AG20443 (cell line): ENCODE measurements around the gene PARVA.
A peak's percentile ranks its signal among the peaks of the same experiment; 100 is the strongest.
"Not testable (repeated sequence)": the region's sequence is repeated elsewhere in the genome, so short reads cannot be mapped to it uniquely, and the experiment has no call there.

Experiments
- DNase-seq: peaks from one replicate; pipeline ENCODE4 v3.0.0; 2012; ENCODE audit warnings: low spot score, mixed read lengths

The PARVA gene

DNA sequence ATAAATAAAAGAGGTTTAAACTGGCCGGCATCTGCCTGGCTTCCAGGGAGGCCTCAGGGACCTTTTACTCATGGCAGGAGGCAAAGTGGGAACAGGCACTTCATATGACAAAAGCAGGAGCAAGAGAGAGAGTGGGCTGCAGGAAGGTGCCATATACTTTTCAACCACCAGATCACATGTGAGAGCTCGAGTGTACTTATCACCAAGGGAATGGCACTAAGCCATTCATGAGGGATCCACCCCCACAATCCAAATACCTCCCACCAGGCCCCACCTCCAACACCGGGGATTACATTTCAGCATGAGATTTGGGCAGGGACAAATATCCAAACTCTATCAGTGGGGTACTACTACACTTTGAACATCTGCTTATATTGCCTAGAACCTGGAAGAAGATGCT is 126.5 kb downstream of the PARVA start:
- no peak for DNase-seq

DNA sequence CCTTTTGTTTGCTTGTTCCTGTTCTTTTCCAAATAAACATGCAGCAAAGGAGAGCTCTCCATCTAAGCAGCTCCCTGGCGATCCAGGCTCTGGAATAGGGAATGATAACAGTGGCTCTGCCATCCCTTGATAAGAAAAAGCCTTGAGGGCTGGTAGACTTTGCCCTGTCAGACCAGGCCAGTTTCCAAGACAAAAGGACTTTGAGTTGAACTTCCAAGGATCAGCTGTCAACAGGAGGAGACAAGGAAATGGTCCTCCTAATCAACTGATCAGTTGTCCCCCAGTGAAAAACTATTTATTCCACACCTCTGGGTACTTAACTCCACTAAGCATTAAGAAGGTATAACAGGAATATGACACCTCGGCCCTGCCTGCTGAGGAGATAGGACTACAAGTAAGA is 127.8 kb downstream of the PARVA start:
- no peak for DNase-seq

DNA sequence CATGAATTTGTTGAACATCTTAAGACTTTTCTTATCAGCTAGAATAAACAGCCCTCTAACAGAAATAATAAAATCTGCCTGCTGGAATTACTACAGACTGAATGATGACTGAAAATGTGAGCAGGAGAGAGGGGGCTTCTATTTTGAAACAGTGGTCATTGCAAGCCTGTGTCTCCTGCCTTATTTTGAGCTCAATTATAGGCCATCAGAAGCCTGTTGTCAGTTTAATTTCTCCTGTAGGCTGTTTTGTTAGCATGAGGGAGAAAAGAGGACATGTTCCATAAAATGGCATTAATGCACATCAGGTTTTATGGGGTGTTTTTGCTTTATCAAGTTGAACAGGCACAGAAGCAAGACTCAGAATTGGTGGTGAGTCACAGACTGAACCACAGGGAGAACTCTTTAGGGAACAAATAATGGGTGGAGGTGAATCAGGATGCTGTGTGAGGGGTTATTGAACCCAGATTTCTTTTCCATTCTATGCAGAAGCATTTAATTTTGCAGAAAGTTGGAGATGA is 129.1 kb downstream of the PARVA start:
- no peak for DNase-seq

DNA sequence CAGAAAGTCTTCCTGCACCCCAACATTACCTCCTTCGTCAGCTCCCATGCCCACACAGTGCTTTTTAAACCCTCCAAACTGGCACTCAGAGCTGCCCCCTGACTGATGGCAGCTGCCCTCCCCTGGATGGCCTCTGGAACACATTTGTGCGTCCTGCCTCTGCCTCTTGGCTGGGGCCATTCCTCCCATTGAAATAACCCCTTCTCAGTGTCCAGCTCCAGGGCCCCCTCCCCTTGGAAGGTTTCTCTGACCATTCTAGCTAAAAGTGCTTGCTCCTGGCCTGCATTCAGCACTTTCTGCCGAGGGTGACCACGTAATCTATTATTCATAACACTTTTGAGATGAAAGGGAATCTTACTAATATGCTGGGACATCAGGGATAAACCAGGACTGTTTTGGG is 130.0 kb downstream of the PARVA start:
- DNase-seq: no peak

DNA sequence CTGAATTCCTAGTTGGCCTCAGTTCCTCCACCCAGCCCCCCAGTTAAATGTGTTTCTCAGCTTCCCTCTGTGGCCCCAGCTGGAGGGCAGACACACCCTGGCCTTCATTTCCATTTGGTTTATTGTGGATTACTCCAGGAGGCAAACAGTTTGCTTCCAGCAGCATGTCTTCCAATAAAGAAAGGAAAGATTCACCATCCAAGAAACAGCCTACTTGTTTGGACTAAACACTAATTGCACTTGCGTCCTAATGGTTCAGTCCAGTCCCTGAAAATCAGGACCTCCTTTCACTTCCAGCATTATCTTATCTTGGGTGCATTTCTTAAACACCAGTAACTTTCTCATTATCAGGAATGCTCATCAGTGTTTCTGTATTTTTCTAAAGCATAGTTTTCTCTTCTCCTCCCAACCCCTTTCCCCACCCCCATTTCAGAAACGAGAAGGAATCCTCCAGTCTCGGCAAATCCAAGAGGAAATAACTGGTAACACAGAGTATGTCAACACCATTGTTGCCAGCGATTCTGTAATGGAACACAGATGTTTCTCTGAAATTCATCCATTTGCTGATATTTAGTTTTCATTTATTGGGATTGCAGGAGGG is 130.9 kb downstream of the PARVA start:
- DNase-seq: peak; percentile 83

DNA sequence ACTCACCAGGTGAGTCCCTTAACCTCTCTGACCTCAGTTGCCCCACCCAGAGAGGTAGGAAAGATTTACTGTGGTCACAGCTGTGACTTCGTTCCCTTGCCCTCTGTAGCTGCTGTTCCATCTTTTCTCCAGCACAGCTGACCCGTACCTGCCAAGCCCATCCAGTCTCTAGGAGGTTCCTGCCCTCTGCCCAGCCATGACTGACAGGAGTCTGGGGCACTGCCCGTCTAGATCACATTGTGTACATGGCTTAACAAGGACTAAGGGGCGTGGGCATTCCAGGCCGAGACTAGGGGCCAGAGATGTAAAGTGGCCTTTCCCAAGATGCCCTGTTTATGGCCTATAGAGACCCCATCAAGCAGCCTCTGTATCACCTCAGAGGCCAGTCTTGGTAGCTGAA is 132.0 kb downstream of the PARVA start:
- no peak for DNase-seq

DNA sequence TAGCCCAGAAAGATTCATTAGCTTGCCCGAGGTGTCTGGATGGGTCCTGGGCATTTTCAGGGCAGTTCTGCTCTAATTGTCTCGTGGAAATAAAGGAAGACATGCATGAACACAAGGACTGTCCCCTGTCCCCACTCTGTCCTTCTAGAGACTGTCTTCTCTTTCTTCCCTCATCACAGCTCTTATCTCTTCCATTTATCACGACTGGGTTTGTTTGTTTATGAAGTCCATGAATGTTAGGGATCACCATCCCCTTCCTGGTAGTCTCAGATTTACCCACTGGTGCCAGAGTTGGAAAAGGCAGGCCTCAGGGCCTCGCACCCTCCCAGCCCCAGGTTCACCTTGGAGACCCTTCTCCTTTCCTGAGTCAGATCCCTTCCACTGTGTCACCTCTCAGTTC is 134.8 kb downstream of the PARVA start:
- DNase-seq: no peak

DNA sequence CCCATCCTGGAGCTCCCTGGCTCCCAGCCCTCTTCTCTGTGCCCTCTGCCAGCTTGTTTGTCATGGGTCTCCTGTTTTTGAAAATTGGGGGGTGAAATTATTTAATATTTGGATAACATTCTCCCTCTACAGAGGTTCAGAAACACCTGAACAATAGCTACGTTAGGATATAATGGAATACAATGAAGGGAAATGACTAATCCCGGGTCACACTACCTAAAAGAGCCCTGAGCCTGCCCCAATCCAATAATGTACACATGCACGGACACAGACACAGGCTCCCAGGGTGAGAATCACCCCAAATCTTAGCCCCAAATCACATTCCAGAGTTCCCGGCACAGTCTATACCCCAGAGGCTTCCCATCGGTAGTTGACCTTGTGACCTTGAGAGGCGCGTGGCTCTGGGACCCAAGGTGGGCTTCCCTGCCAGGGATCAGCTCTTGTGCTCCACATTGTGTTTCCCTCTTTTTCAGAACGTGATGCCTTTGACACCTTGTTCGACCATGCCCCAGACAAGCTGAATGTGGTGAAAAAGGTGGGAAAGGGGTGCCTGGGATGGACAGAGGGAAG is 135.5 kb downstream of the PARVA start:
- no peak for DNase-seq

DNA sequence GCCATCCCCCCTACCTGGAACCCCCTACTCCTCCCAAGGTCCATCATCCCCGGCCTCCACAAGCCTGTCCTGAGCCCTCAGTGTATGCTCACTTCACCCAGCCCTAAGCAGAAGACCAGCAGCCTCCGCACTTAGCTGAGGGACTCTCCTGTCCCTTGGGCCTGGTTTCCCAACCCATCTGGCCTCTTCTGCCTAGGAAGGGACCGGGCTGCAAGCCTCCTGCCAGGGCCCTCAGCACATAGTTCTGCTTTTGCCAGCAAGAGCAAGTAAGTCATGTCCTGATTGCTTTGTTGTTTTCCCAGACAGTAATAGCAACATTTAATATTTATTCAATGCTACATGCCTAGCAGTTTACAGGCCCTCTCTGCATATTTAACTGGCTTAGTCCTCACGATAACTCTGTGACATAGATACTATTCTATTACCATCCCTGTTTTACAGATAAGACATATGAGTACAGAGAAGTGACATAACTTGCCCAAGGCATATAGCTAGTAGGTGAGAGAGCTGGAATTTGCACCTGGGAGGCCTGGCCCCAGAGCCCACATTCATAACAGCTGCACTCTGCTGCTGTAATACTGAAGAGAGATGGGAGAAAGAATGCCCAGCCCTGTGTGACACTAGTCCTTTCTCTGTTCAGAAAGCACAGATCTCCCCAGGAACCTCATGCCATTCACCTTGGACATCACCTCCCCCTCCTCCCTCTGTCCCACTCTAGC is 139.2 kb downstream of the PARVA start:
- DNase-seq: no peak

DNA sequence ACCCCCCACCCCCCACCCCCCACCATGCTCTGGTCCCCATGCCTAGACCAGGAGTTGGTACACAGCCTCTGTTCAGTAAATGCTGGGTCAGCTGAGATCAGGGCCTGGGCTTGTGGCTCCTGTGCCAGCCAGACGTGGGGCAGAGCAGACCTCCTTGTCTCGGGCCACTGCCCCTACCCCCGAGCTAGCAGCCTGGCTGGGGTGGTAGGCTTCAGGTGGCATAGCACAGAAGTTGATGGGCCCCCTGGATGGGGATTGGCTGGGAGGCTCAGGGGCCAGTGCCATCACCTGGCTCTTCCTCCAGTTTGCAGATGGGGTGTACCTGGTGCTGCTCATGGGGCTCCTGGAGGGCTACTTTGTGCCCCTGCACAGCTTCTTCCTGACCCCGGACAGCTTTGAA is 139.9 kb downstream of the PARVA start:
- no peak for DNase-seq

DNA sequence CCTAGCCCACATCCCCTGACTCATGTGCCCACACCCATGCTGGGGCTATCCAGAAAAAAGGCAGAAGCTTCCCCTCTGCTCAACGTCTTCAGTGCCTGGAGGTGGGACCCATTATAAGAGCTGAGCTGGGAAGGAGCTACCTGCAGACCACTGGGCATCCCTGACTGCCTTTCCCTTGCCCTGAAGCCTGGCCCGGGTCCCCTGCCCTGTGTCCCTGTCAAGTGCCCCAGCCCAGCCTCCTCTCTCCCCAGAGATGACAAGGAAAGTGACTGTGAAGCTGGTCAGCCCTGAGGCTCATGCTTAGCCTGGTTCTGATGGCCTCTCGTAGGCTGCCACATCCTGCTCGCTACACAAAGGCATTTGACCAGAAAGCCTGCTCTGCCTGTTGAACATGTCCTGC is 140.4 kb downstream of the PARVA start:
- no peak for DNase-seq

DNA sequence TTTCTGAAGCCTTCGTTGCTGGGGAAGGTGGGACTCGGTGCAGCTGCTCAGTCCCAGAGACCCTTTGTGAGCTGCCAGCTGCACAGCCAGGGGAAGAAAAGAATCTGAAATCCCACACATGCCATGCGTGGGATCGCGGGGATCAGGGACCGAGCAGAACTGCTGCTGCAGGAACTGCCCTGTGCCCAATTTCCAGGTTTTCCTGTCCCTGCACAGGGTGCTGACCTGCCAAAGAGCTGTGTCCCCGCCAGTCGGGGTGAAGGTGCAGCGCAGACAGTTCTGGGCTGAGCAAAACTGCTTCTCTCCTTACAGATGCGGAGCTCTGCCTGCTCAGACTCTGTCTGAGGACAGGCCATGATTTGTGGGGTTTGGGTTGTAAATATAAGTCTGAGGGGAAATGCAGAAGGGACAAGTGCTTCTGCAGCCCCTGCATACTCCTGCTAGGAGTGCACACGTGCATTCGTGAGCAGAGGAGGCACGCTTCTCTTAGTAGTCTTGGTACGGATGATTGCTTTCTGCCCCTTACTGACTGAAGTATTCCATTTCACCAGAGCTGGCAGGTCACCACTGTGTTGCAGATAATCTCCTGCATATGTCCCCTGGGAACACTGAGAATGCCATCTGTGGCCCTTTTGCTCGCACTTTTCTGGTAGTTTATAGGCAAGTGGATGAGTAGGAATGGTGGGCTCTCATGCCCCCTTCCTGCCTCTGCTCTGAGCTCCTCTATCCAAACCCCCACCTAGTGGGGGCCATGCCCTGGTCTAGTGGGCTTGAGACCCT is 141.4 kb downstream of the PARVA start:
- no peak for DNase-seq

DNA sequence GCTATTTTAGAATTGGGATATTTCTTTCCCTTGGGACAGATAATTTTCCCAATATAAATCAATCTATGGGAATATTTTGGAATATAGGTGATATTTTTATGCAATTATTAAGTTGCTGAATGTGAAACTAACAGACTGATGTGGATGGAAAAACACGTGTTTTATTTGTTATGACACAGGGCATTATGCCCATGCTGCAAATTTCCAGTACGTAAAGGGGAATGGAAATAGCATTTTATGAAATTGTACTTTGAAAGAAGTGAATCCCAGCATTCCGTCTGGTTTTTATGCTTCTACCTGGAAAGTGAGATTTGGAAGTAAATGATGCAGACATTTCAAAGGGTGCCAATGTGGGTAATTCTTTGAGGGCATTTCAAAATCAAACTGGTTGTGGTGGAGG is 142.7 kb downstream of the PARVA start:
- DNase-seq: no peak

DNA sequence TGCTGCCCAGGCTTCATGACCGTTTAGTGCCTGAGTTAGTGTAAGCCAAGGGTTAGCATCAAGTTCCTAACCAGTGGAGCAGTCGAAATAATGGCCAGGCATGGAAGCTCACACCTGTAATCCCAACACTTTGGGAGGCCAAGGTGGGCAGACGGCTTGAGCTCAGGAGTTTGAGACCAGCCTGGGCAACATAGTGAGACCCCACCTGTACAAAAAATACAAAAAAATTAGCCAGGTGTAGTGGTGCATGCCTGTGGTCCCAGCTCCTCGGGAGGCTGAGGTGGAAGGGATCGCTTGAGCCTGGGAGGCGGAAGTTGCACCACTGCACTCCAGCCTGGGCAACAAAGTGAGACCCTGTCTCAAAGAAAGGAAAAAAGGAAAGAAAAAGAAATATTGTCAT is 143.2 kb downstream of the PARVA start:
- not testable (repeated sequence) for DNase-seq

DNA sequence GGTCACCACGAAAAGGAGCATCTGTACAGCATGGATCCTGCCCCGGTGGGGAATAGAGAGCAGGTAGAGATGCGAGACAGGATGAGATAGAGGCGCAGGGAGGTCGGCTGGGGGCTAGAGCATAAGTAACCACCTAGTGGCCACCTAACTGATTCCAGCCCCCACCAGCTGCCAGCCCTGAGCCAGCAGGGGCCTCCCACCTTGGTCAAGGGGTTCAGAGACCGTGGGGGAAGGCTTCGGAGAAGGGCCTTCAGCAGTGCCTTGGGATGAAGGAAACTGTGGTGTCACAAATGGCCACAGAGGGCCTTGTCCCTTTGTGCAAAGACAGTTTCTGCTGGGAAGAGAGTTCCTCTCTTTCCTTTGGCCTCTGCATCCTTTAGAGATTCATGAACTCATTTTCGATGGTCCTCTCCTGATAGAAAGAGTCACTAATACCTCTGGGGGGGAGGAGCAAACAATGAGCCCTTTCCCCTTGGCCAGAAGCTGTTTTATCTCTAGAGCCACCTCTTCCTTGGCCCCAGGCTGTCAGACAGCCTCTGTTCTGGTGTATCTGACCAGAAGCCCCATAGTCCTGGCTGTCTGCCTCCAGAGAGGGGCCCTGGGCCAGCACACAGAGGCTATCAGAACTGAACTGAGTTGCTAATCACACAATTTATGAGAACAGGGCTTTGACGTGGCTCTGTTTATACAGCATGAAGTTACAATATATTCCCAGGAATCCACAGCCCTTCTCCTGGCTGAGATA is 146.0 kb downstream of the PARVA start:
- no peak for DNase-seq

DNA sequence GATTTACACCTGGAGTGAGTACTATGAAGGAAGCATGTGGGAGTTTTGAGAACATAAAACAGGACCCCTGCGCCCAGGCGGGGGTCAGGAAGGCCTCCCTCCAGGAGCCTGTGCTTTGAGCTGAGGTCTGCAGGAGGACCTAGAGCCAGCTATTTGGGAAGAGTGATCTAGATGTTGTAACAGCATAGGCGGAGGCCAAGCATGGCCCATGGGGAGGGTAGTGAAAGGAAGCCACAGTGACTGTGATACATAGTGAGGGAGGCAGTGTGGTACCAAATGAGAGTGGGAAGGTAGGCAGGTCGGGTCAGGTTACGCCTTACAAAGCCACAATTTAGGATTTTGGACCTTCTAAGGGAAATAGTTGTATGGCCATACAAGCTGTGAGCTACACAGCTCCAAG is 147.5 kb downstream of the PARVA start:
- DNase-seq: no peak

DNA sequence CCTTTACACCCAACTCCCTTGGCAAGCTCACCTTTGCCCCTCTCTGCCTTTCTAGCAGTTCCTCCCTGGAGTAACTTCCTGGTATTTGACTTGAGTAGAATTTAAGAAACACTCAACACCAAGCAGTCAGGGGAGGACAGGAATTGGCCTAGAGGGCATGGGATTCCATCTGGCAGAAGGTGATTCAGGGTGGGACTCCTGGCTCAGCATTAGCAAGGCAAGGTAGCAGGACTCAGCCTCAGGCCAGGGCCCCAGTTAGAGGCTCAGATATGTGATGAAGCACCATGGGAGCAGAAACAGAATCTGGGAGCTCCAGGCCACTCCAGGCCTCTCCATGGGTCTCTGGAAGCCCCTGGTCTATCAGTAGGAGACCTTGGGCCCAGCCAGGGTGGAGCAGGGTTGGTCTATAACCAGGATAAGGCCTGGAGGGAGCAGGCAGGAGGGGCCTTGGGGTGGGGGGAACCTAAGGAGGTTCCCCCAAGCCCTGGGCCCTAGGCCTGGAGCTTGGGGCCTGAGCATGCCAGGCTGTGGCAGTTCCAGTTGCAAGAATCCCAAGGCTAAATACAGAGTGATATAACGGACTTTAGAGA is 148.2 kb downstream of the PARVA start:
- DNase-seq: no peak

DNA sequence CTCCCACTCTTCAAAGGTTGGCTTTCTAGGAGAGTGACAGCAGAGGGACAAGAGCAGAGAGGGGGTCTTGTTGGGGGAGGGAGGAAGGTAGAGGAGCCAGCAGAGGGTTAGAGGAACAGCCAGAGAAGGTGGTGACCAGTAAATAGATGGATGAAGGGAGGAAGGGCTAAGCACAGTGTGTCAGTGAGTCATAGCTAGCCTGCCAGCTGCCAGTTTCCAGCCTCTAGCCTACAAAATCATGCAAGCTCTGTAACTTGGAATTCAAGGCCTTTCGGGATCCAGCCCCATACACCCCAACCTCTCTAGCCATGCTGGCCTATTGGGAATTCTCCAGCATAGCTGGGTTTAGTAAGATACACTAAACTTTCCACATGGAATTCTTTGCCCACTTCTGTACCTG is 149.4 kb downstream of the PARVA start:
- DNase-seq: peak; percentile 84

DNA sequence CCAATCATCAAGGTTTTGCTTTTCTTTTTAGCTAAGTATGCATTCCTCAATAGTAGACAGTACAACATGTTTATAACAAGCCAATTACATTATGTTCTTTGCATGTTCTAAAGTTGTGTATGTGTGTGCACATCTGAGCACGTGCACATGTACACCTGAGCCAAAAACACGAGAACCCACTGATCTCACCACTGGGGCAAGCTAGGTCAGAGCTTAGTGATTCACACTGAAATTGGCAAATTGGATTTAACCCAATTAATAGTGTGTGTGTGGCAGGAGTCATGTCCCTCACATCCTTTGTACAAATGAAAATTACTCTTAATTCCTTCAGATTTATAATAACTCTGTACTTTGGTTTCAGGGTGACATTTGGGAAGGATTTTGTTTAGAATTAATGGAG is 151.1 kb downstream of the PARVA start:
- no peak for DNase-seq

DNA sequence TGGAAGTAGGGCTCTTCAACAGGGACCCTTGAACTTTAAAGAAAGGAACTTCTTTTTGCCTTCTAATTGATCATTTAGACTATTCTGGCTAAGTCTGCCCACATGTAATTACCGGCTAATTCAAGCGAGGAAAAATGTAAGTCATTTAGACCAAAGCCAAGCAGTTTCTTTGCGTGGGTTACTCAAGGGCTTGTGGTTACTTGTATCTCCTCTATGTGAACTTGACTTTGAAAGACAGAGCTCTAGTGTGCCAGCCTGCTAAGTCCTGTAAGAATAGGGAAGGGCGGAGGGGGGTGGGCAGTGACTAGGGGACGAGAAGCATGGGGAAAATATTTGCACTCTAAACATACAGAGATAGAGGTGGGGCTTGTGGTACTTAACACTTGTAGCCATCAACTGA is 151.7 kb downstream of the PARVA start:
- DNase-seq: no peak

DNA sequence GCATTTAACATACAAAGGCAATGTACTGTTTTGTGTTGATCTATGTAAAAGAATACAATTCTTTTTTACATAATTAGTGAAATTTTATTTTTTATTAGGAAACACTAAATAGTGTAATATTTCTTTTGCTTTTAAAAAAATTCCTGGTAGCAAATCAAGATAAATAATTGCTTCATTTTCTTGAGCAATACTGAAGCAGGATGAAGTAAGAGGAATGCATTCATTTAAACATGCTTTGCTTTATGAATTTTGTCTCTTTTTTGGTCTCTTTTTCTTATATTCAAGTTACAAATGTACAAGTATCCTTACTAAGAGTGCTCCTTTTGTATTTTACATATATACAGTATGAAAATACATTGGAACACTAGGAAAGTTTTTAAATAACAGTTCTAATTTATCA is 152.4 kb downstream of the PARVA start:
- DNase-seq: no peak

DNA sequence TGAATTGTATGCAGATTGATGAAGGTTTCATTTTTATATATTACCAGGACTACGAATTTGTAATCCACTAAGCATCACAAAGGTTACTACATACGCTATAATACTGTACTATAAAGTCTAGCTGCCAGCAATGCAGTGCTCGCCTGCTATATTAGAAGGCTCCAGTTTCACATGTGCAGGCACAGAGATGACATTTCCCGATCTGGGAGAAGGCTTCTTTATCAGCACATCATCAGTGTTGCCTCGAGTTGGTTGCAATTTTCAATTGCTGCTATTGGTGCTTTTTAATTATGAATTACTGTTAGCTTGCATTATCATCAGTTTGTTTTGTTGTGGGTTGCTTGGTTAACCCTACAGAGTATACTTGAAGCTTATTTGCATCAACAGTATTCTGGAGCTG is 153.6 kb downstream of the PARVA start:
- DNase-seq: no peak
